HepG2 (cell line): ENCODE measurements around the gene ZNF214. TPM values are rescaled to one million over a fixed set of nuclear protein-coding genes. Genes with fewer than 3 reads are reported as not detected.

ENCODE experiments used
- ATAC-seq: fragments of 200-7000 bp; cut with Tn5 transposase; 3 replicates; pipeline ENCODE4 v1.9.1; 2020; ENCODE audit warnings: mild to moderate bottlenecking, moderate library complexity
- BruUV-seq: library from RNA; stranded (reverse); fragments of 400-500 nt; replicated peaks from 2 replicates; lab custom pipeline; 2021; lab: Mats Ljungman, UMichigan
- CTCF ChIA-PET: fragments of 300-600 bp; formaldehyde crosslinking; extraction: SDS; loops from one replicate; lab custom pipeline; 2021; ENCODE audit warnings: low total read pairs, inconsistent platforms, low intra/inter-chr PET ratio; lab: Yijun Ruan, JAX
- POLR2A ChIA-PET: fragments of 350-600 bp; sonication (Branson Sonifier 250); formaldehyde crosslinking; loops from one replicate; lab custom pipeline; 2020; ENCODE audit warnings: antibody characterized with exemption, inconsistent platforms; lab: Yijun Ruan, JAX
- DNase-seq: peaks from one replicate; pipeline ENCODE4 v3.0.0-alpha.2; 2015; ENCODE audit warnings: low spot score
- FAIRE-seq: peaks from 3 replicates; lab custom pipeline; 2011; peaks lifted over from hg19 to GRCh38; lab: Jason Lieb, UNC
- H2AFZ ChIP-seq: one replicate; pipeline ENCODE4 v1.6.1; 2011; ENCODE audit warnings: low read length, inconsistent platforms
- H3K27ac ChIP-seq: fragments of 300-600 bp; 3 replicates; pipeline ENCODE4 v1.8.0; 2011; ENCODE audit warnings: mixed run types, mild to moderate bottlenecking, mixed read lengths, low read length, inconsistent platforms; ENCODE audit not compliant: insufficient read depth; ENCODE audit errors: extremely low read length
- H3K27me3 ChIP-seq, 2 experiments: fragments of 200-600 bp in 1 of 2; 2 replicates in 1 of 2; 3 replicates in 1 of 2; pipeline versions ENCODE4 v1.6.0 to v1.8.0; 2011; ENCODE audit warnings: low read length in 2 of 2, mild to moderate bottlenecking in 2 of 2, moderate library complexity in 2 of 2, inconsistent platforms in 1 of 2; ENCODE audit not compliant: insufficient read depth in 2 of 2, control insufficient read depth in 1 of 2
- H3K36me3 ChIP-seq, 2 experiments: fragments of 200-600 bp in 1 of 2; replicated peaks in 1 of 2; 2 replicates in 1 of 2; 3 replicates in 1 of 2; pipeline versions ENCODE4 v1.5.1 to v1.8.0; 2011; ENCODE audit warnings: low read length in 2 of 2, inconsistent platforms in 1 of 2; ENCODE audit not compliant: insufficient read depth in 2 of 2, control insufficient read depth in 1 of 2
- H3K4me1 ChIP-seq: 2 replicates; pipeline ENCODE4 v1.5.1; 2012; ENCODE audit warnings: low read length, inconsistent platforms; ENCODE audit not compliant: insufficient read depth
- H3K4me2 ChIP-seq: 2 replicates; pipeline ENCODE4 v1.6.0; 2011; ENCODE audit warnings: low read depth, low read length, inconsistent platforms
- H3K4me3 ChIP-seq, 3 experiments: fragments of 200-600 bp in 1 of 3; sonication (generic), shearing (Covaris generic) in 1 of 3; replicated peaks in 1 of 3; 2 replicates each; pipeline ENCODE4 v1.5.1; 2011 to 2016; ENCODE audit warnings: low read length in 3 of 3, inconsistent platforms in 2 of 3, low read depth in 2 of 3, mild to moderate bottlenecking in 2 of 3, control low read depth in 1 of 3, mixed read lengths in 1 of 3; ENCODE audit not compliant: insufficient read depth in 1 of 3
- H3K79me2 ChIP-seq: one replicate; pipeline ENCODE4 v1.6.1; 2011; ENCODE audit warnings: low read length, inconsistent platforms; ENCODE audit not compliant: insufficient read depth
- H3K9ac ChIP-seq: 2 replicates; pipeline ENCODE4 v1.6.0; 2011; ENCODE audit warnings: mild to moderate bottlenecking, low read depth, low read length, inconsistent platforms; ENCODE audit not compliant: insufficient read depth
- H3K9me3 ChIP-seq: 2 replicates; pipeline ENCODE4 v1.5.1; 2012; ENCODE audit warnings: mild to moderate bottlenecking, low read length
- H4K20me1 ChIP-seq: 2 replicates; pipeline ENCODE4 v1.6.0; 2011; ENCODE audit warnings: inconsistent platforms, mild to moderate bottlenecking, low read length, moderate library complexity; ENCODE audit not compliant: insufficient read depth
- AGO2 ChIP-seq: fragments of 200-400 bp; formaldehyde crosslinking; optimal IDR thresholded peaks from 2 replicates; pipeline ENCODE3; 2017; ENCODE audit warnings: mild to moderate bottlenecking, low read depth, low read length, moderate library complexity
- ARNT2 ChIP-seq: sonication (generic); formaldehyde crosslinking; IDR thresholded peaks from 2 replicates; pipeline ENCODE4 v1.8.0; 2022; ENCODE audit warnings: mild to moderate bottlenecking, low read depth, missing genetic modification reagents, moderate library complexity
- ETV6 ChIP-seq: sonication (generic); formaldehyde crosslinking; conservative IDR thresholded peaks from 2 replicates; pipeline ENCODE4 v1.4.0; 2020; ENCODE audit warnings: missing genetic modification reagents
- FOXM1 ChIP-seq: sonication (generic); formaldehyde crosslinking; IDR thresholded peaks from 2 replicates; pipeline ENCODE4 v1.5.0; 2020; ENCODE audit warnings: missing genetic modification reagents
- HNRNPLL ChIP-seq: fragments of 200-400 bp; formaldehyde crosslinking; IDR thresholded peaks from 2 replicates; pipeline ENCODE4 v1.6.1; 2017; ENCODE audit warnings: mild to moderate bottlenecking, low read depth, low read length; ENCODE audit not compliant: poor library complexity, severe bottlenecking
- KDM6A ChIP-seq: IDR thresholded peaks from 2 replicates; pipeline ENCODE4 v1.6.1; 2016; ENCODE audit warnings: low read depth
- TMF1 ChIP-seq: sonication (generic); formaldehyde crosslinking; IDR thresholded peaks from 2 replicates; pipeline ENCODE4 v1.8.1; 2022; ENCODE audit warnings: low read depth, missing genetic modification reagents
- ZFP36L1 ChIP-seq: sonication (generic); formaldehyde crosslinking; IDR thresholded peaks from 2 replicates; pipeline ENCODE4 v1.8.0; 2022; ENCODE audit warnings: mild to moderate bottlenecking, missing genetic modification reagents, moderate library complexity
- ZNF501 ChIP-seq: sonication (generic); formaldehyde crosslinking; IDR thresholded peaks from 2 replicates; pipeline ENCODE4 v1.5.1; 2020; ENCODE audit warnings: mild to moderate bottlenecking, moderate library complexity, missing genetic modification reagents
- ZNF678 ChIP-seq: sonication (generic); formaldehyde crosslinking; IDR thresholded peaks from 2 replicates; pipeline ENCODE4 v1.4.0; 2020; ENCODE audit warnings: mild to moderate bottlenecking, missing genetic modification reagents
- ZNF775 ChIP-seq: sonication (generic); formaldehyde crosslinking; IDR thresholded peaks from 2 replicates; pipeline ENCODE4 v1.4.0; 2020; ENCODE audit warnings: missing genetic modification reagents, mild to moderate bottlenecking, moderate library complexity, borderline replicate concordance
- ZSCAN22 ChIP-seq: sonication (generic); formaldehyde crosslinking; IDR thresholded peaks from 2 replicates; pipeline ENCODE4 v1.4.0; 2020; ENCODE audit warnings: mild to moderate bottlenecking, missing genetic modification reagents
- WGBS: methylation state at CpG from one replicate; pipeline ENCODE4 v1.1.6; 2017; ENCODE audit warnings: low lambda C conversion rate; 5-methylcytosine and 5-hydroxymethylcytosine counted together
- in situ Hi-C: cut with HindIII; loops from 2 replicates; pipeline ENCODE4 v1.10.0; 2017; ENCODE audit warnings: low pct_unique_long_range_greater_than_20kb; ENCODE audit not compliant: extremely low pct_ligation_motif_present
- intact Hi-C: fragments of 100-400 bp; cut with micrococcal nuclease; formaldehyde crosslinking; loops from one replicate; pipeline ENCODE4 v1.10.0; 2022; ENCODE audit not compliant: unreplicated experiment
- polyA plus RNA-seq, 8 experiments: library from polyadenylated mRNA; depleted of rRNA in 3 of 8; stranded (reverse) in 7 of 8; unstranded in 1 of 8; fragments of >200 nt; fragmentation: Illumina TruSeq in 4 of 8; extraction: Trizol in 4 of 8; gene quantifications; 2 replicates each; pipeline versions ENCODE4 v1.2.1 to v1.2.3, GENCODE V29; 2011 to 2016; ENCODE audit warnings: low read depth in 4 of 8, missing spikeins in 1 of 8, mixed read lengths in 1 of 8; ENCODE audit not compliant: insufficient read depth in 1 of 8
- total RNA-seq, 5 experiments: library from RNA; depleted of rRNA; stranded (reverse); fragments of >200 nt; fragmentation: Illumina TruSeq; extraction: Trizol; gene quantifications; 2 replicates each; pipeline ENCODE4 v1.2.3, GENCODE V29; 2016; ENCODE audit warnings: low read depth in 1 of 5
- TF ChIP-seq, protein P1 (sequence below): sonication (generic); formaldehyde crosslinking; IDR thresholded peaks from 2 replicates; pipeline ENCODE4 v1.8.0; 2023; ENCODE audit warnings: mild to moderate bottlenecking, missing genetic modification reagents
- TF ChIP-seq, protein P2 (sequence below), 2 experiments: fragments of 450-650 bp in 1 of 2; sonication (generic) in 1 of 2; formaldehyde crosslinking; IDR thresholded peaks; 2 replicates each; pipeline versions ENCODE4 v1.5.0 to v1.8.0; 2020 to 2022; ENCODE audit warnings: mild to moderate bottlenecking in 1 of 2, missing genetic modification reagents in 1 of 2

ZNF214 gene
- total and polyA plus RNA-seq, 2 of the 13 experiments (the other 11 are each of a cell fraction or from before 2014, with no cell fraction given) = 0.28 to 1.9 TPM

DNA sequence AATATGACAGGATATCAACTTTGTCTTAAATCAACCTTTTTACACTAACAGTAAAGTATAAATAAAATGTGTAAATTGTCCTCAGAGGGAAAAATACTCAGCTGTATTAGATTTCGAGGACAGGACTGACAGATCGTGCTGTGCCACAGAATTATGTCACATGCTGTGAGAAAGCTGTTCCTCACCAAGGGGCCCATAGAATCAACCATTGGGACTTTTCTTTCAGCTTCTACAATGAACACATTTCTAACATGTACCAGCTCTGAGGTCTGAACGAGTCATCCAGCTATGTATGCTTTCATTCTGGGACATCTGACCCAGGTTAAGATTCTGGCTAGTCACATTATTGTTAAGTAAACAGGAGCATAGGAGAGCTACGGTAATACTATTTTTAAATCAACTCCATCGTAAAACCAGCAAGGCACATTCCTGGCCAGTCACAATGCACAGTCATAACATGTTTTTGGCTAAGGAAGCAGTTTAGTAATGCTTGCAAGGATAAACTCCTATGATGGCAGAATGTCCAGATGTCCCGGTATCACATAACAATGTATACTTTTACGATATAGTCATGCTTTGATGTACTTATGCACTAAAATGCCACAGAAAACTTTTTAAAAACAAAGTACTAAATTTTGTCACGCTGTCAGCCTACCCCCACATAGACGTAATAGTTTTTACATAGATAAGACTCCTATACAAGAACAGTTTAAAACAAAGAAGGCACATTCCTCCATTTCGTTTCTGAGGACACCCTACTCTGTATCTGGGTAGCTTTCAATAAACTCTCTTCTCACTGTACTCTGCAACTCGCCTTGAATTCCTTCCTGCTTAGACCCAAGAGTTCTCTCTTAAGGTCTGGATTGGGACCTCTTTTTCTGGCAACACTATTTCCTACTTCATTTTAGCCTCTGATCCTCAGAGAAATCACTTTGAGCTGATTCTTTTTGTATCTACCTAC lies 27.4 kb downstream of the ZNF214 start:
- no peaks in the 10 kb centered on the region for H3K4me1 ChIP-seq
- H2AFZ ChIP-seq = no peak overlapping the region
- no peaks in the 10 kb centered on the region for H3K27me3 ChIP-seq
- ChIA-PET POLR2A (no interaction called here), CTCF (no interaction called here)
- no peak overlapping the region for H3K9ac ChIP-seq
- DNase-seq (no peak), FAIRE-seq (no peak)
- H3K36me3 ChIP-seq = no peaks in the 10 kb centered on the region
- intact Hi-C loops = no loop called here
- H3K4me2 ChIP-seq = no peak overlapping the region
- H3K4me3 ChIP-seq = no peak overlapping the region
- WGBS = 2% methylated on average over 11 of the region's 11 CpGs
- no peak overlapping the region for H3K27ac ChIP-seq
- TF ChIP-seq KDM6A = no peak
- TF ChIP-seq ZNF501 (CRISPR knock-in tag) = no peak
- no peak for TF ChIP-seq TMF1 (CRISPR knock-in tag)
- no peak for TF ChIP-seq ARNT2
- no peak for TF ChIP-seq ETV6 (CRISPR knock-in tag)
- TF ChIP-seq, all 625 proteins: peak for 0
- Histone ChIP-seq H3K79me2 (no peaks in the 10 kb centered on the region), H4K20me1 (no peaks in the 10 kb centered on the region; the same call in 1 of the 2 replicates), H3K9me3 (no peaks in the 10 kb centered on the region)
- BruUV-seq = no TSS peak
- no peak for ATAC-seq
- in situ Hi-C loops = no loop called here

DNA sequence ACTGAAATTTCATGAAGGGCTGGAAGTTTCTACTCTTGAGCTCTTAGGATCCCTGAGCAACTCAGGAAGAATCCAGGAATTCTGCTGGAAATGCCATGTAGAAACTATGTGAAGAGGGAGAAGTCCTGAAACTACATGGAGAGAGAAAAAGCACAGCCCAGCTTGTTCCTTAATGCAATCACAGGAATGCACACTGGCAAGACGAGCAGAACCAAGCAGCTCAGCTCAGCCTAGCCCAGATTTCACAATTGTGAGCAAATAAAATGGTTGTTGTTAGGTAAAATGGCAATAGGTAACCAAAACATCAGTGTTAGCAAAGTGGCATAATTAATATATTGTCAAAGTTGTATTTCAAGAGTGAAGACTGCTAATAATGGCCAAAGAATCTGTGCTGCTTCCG lies 28.1 kb downstream of the ZNF214 start:
- Histone ChIP-seq H3K27ac (no peak overlapping the region), H3K4me2 (no peak overlapping the region), H3K9me3 (no peaks in the 10 kb centered on the region), H4K20me1 (no peaks in the 10 kb centered on the region), H3K27me3 (no peaks in the 10 kb centered on the region), H3K9ac (no peak overlapping the region), H3K4me1 (no peaks in the 10 kb centered on the region), H3K79me2 (no peaks in the 10 kb centered on the region), H3K36me3 (no peaks in the 10 kb centered on the region), H3K4me3 (no peak overlapping the region), H2AFZ (no peak overlapping the region)
- DNase-seq (no peak), ATAC-seq (no peak), FAIRE-seq (no peak)
- TF ChIP-seq ZNF775 (CRISPR knock-in tag) = no peak
- no peak for TF ChIP-seq ZFP36L1 (CRISPR knock-in tag)
- no peak for TF ChIP-seq AGO2
- TF ChIP-seq, protein P1, sequence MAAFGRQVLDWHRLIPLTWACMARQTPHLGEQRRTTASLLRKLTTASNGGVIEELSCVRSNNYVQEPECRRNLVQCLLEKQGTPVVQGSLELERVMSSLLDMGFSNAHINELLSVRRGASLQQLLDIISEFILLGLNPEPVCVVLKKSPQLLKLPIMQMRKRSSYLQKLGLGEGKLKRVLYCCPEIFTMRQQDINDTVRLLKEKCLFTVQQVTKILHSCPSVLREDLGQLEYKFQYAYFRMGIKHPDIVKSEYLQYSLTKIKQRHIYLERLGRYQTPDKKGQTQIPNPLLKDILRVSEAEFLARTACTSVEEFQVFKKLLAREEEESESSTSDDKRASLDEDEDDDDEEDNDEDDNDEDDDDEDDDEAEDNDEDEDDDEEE (CRISPR knock-in tag) = no peak
- TF ChIP-seq FOXM1 (CRISPR knock-in tag) = no peak
- no peak for TF ChIP-seq HNRNPLL
- no peak for TF ChIP-seq ZNF678 (CRISPR knock-in tag)
- TF ChIP-seq, protein P2, sequence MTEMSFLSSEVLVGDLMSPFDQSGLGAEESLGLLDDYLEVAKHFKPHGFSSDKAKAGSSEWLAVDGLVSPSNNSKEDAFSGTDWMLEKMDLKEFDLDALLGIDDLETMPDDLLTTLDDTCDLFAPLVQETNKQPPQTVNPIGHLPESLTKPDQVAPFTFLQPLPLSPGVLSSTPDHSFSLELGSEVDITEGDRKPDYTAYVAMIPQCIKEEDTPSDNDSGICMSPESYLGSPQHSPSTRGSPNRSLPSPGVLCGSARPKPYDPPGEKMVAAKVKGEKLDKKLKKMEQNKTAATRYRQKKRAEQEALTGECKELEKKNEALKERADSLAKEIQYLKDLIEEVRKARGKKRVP (CRISPR knock-in tag; IDR thresholded peaks at IDR 0.05) = no peak
- TF ChIP-seq ZSCAN22 (CRISPR knock-in tag) = no peak
- 25% methylated on average over 2 of the region's 2 CpGs for WGBS
- POLR2A ChIA-PET = no interaction called here
- CTCF ChIA-PET = no interaction called here
- intact Hi-C loops (no loop called here), in situ Hi-C loops (no loop called here)
- BruUV-seq = no TSS peak
